Measurements from ENCODE around the gene AJAP1.
"Not testable (repeated sequence)": the region's sequence is repeated elsewhere in the genome, so short reads cannot be mapped to it uniquely, and the experiment has no call there.

AJAP1 gene, protein sequence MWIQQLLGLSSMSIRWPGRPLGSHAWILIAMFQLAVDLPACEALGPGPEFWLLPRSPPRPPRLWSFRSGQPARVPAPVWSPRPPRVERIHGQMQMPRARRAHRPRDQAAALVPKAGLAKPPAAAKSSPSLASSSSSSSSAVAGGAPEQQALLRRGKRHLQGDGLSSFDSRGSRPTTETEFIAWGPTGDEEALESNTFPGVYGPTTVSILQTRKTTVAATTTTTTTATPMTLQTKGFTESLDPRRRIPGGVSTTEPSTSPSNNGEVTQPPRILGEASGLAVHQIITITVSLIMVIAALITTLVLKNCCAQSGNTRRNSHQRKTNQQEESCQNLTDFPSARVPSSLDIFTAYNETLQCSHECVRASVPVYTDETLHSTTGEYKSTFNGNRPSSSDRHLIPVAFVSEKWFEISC

DNA sequence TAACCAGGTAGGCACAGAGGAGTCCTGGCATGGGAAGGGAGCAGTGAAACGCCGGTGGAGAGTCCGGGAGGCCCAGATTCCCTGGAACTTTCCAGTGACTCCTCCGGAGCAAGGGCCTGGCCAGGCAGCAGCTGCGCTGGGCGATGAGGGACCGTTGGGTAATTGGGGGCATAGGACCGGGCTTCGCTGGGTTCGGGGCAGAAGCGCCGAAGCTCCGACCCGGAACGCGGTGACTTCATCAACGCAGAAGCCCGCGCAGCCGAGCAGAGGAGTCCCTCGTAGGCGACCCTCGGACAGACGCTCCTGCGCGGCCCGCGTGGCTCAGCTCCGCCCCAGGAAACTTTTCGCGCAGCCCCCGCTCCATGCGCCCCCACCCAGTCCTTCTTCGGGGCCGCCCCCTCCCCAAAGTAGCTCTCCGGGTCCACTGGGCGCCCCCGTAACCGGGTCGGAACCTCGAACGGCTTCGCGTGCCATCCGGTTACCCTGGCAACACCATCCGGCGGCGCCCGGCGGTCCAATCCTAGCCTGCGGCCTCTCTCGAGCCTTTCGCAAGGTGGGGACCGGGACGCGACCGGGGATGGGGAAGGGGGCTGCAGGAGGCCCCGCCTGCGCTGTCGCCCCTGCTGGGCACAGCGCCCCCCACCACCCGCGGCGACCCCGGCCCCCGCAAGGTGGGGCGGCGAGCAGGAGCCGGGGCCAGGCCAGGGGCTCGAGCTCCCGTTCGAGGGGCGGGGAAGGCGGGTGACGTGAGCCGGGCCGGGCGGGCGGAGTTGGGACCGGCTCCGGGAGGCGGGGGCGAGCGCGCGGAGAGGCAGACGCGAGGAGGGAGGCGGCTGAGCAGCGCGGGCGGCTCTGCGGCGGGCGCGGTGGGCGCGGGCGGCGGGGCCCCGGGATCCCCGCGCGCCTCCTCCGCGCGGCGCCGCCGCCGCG is at the start of gene AJAP1:
Gene AJAP1 (plus strand): TSS at position 814 of the 930 bp plus-strand sequence. CDS start 817 bp downstream, outside the sequence.
- DNase-seq (ENCODE audit: extremely low read depth in 1 of 2, low read depth in 1 of 2): no peak

DNA sequence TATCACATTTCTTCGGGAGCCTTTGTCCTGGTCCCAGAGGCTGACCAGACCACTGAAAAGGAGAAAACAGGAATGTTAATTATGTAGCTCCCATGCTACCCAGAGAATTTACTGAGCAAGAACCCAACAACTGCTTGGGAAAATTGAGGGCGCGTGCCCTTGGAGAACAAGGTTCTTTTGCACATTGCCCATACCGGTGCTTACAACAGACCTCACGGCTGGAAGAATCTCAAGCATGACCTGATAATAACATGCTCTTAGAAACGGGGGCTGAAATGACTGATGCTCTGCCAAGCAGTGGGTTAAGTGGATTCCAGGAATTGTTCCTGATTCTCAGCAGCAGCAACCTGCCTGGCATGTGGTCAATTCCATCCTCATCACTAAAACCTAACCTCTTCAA is 49.3 kb upstream of the AJAP1 start:
- no peak for DNase-seq (ENCODE audit: extremely low read depth in 1 of 2, low read depth in 1 of 2)

DNA sequence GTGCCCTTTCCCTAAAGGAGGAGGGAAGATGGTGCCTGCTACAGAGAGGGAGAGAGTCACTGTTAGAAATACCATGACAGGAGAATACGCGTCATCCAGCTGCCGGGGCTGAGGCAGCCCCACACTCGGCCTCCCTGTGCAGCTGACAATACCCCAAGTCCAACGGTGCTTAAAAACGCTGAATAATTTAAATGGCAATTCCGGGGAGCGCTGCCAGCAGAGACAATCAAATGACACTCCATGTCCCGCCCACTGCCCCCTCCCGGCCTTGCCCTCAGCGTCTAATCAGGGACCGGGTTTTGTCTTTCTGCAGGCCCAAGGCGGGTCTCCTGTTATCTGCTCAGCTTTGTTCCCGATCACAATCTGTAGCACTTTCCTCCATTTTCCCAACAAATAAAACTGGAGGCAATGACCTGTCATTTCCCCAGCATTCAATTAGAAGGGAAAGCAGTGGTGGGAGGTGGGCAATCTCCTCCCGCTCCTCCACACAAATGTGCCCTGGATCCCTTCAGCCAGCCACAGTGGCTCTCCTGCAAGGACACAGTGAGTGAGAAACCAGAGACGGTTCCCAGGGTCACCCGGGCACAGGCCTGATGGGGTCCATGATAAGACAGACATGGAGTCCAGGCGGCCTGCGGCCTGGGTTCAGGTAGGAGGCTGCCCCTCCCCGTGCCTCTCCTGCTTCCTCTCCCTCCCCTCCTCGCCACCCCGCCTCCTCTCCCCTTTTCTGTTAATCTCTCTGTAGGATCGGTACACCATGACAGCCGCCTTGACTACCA is 42.7 kb upstream of the AJAP1 start:
- no peak for DNase-seq (ENCODE audit: extremely low read depth in 1 of 2, low read depth in 1 of 2)

DNA sequence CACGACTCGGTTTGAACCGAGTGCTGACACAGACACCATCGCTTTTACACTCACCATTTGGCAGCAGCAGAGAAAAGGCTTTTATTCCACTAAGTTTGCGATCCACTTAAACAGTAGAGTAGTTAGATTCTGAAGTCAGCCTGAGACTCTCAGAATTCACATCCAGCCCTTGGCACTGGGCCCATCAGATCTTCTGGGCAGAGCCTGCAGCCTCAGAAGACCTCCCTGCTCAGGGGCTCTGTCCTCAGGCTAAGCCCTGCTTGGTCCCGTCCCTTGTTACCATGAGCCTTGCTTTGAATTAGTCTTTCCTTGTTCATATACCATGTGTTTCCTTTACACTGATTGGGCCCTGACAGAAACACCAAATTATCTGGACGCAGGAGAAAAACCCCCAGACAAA is 41.4 kb upstream of the AJAP1 start:
- DNase-seq (ENCODE audit: extremely low read depth in 1 of 2, low read depth in 1 of 2): no peak

DNA sequence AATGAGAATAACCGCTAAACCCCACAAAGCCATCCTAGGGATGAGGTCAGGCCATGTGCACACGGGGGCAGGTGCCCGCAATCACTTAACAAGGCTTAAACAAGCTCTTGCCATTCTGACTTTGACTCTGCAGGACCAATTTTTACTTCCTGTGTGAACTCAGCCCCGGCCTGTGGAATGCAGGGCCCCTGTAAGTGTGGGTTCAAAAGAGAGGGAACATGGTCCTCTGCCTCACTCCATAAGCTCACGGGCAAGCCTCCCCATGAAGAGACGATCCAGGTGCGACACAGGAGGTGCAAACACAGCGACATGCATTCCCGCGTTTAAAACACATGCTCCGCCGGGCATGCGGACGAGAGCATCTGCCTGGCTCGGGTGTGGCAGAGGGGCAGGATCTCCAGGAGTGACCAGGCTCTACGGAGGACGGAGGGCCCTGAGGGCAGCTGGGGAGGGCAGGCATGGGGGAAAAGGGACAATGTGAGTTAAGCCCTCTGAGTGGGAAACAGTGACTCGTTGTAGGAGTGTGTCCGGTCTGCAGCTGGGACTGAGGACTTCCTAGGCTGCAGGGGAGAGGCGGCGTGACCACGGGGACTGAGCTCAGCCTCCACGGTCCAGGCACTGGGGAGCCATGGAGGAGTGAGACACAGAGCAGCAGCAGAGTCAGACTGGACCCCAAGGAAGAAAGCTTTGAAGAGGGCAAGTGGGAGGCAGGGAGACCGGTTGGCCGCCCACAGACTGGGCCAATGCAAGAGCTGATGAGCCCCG is 40.6 kb upstream of the AJAP1 start:
- DNase-seq (ENCODE audit: extremely low read depth in 1 of 2, low read depth in 1 of 2): no peak

DNA sequence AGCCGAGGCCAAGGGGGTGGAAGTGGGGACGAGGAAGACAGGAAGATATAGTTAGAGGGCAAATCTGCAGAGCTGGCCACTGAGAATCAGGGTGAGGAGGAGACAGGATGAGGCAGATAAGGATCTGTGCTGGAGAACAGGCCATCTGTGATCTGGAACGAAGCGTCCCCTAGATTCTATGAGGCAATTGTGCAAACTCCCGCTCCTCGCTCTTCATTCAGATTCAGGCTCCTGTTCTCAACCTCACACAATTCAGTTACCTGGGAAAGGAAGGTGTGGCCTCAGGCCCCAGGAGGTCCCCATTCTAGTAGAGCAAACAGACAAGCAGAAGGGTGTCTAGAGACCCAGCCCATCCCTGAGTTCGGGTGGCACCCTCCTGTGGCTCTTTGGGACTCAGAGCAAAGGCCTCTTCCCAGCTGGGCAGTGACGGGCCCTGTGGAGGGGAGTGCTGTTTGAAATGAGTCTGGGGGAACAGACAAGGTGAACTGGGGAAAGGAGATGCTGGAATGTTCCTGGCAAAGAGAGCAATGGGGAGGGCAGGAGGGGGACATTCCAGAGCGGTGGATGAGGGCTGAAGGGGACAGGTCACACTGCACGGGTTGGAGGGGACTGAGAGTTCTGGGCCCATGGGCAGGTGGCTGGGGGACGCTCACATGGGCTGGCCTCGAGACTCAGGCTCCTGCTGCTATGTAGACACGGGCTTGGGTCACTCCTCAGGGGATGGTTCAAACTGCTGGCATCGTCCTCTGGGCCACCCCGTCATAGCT is 39.9 kb upstream of the AJAP1 start:
- DNase-seq (ENCODE audit: extremely low read depth in 1 of 2, low read depth in 1 of 2): no peak

DNA sequence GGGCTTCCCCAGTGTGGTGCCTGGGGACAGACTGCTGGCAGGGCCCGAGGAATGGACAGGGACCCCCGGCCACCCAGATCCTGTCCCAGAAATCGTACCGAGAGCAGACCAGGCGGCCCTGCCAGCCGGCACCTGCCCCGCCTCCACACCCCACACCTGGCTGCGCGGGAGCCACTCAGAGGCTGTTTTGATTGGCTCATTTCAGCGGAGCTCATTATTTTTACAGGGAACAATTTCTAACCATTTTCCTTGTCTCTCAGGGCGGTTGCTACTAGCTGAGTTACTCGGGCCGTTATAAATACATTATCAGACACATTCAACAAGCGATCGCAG is 39.3 kb upstream of the AJAP1 start:
- no peak for DNase-seq (ENCODE audit: extremely low read depth in 1 of 2, low read depth in 1 of 2)

DNA sequence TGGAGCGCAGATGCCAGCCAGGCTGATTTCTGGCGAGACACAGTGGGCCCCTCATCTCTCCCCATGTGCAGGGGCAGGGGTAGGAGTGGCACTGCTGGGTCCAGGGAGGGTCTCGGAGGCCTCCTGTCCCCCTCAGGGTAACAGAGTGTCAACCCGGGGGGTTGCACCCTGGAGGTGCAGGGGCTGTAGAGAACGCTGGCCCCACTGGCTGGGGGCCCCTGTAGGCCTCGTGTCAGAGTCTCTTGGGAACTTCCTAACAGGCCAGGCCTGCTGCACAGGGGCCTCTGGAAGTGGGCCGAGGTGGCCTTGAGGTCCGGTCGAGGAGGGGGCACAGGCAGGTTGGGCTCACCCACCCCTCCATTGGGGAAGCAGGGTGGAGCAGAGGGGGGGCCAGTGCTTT is 38.9 kb upstream of the AJAP1 start:
- no peak for DNase-seq (ENCODE audit: extremely low read depth in 1 of 2, low read depth in 1 of 2)

DNA sequence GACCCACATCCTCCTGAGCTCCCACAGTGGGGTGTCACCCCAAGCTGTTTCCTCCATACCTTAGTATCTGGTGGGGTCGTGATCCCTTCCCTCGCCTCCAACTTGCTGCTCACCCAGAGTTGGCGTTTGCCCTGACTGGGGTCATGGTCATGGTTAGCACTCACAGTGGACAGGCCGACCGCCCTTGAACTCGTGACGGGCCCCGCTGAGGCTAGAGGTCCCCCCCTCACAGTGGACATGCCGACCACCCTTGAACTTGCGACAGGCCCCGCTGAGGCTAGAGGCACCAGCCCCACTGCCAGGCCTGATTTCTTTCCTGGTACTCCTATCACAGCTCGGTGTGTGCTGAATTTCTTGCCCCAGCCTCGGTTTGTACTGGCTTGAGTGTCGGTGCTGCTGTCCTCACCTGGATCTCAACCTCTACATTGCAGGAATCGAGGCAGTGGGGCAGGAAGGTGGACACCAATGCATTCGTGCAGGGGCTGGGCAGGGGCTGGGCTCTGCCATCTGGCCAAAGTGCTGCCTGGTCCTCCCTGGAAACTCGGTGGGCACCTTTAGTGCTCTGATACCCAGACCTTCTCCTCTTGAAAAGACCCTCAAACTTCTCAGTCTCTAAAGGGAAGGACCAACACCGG is 37.5 kb upstream of the AJAP1 start:
- no peak for DNase-seq (ENCODE audit: extremely low read depth in 1 of 2, low read depth in 1 of 2)

DNA sequence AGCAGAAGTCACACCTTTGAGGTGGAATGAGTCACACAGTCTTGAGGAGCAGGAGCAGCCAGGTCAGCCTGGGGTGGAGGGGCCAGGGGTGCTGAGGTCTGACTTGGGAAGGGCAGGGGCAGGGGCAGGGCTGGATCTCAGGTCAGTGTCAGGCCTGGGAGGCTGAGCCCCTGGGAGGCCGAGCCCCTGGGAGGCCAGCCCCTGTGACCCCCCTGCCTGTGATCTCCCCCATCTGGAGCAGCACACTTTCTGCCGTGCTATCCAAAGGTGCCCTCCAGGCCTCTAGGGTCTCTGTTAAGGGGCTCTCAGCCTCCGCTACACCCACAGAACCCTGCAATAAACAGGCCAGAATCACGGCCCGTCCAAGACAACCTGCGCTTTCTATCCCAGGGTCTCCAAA is 36.9 kb upstream of the AJAP1 start:
- no peak for DNase-seq (ENCODE audit: extremely low read depth in 1 of 2, low read depth in 1 of 2)

DNA sequence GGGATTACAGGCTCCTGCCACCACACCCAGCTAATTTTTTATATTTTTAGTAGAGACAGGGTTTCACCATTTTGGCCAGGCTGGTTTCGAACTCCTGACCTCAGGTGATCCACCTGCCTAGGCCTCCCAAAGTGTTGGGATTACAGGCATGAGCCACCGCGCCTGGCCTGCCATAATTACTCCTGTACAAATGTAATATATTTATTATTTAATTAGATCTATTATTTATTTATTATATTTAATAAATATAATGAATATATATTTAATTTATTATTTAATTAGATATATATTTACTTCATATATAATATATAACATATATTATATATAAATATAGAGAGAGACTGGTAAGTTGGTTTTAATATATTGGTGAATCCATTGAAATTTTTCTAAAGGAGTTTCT is 35.6 kb upstream of the AJAP1 start:
- DNase-seq (ENCODE audit: extremely low read depth in 1 of 2, low read depth in 1 of 2): not testable (repeated sequence)

DNA sequence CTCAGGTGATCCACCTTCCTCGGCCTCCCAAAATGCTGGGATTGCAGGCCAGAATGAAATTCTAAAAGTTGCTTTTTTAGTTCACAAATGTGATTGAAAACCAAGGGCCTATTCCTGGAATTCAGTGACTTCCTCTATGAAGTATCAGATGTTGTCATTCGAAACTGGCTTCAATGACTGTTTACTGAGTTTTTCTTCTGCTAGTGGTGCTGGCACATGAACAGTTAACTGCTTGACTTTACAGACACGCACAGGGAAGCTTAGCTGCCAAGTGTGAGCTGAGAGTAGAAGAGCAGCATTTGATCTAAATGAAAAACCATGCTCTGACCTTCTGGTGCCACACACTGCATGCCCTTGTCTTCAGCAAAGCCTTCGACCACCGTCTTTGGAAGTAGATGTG is 32.8 kb upstream of the AJAP1 start:
- no peak for DNase-seq (ENCODE audit: extremely low read depth in 1 of 2, low read depth in 1 of 2)

DNA sequence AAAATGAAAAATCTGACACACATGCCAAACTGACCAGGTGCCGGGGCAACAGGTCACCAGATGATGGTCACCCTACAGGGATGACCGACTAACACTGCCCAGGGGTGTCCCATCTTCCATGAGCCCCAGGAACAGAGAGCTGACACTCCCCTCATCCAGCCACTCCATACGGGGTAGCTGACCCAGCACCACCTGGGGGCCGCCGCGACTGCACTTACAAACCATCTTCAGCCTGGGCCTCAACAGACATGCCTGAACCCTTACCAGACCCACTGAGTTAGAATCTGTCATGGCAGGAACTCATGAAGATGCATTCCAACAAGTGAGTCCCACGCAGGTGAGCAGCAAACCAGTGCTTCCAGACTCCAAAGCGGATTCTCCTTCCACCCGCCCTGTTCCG is 31.6 kb upstream of the AJAP1 start:
- DNase-seq (ENCODE audit: extremely low read depth in 1 of 2, low read depth in 1 of 2): no peak

DNA sequence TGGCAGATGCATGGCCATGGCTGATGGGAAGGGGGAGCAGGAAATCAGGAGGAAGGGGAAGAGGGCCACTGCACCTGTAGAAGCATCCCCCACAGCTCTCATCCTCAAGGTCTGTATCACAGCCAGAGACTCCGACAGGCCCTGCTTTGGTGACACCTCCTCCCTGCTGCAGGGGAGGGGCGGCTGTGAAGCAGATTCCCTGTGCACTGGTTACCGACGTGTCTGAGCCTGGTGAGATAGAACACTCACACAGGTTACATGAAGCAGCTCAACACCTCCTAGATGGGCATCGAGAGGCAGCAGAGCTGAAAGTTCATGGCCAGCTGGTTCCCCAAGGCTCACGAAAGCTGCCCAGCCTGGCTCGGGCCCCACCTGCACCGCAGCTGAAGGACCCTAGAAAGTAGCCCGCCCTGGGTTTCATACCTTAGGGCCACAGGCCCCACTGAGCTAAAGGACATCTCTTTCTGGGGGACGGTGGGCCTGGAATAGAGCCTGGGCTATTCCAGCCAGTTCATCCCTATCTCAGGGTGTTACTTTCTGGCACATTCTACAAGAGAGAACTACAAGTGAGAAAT is 30.2 kb upstream of the AJAP1 start:
- DNase-seq (ENCODE audit: extremely low read depth in 1 of 2, low read depth in 1 of 2): no peak

DNA sequence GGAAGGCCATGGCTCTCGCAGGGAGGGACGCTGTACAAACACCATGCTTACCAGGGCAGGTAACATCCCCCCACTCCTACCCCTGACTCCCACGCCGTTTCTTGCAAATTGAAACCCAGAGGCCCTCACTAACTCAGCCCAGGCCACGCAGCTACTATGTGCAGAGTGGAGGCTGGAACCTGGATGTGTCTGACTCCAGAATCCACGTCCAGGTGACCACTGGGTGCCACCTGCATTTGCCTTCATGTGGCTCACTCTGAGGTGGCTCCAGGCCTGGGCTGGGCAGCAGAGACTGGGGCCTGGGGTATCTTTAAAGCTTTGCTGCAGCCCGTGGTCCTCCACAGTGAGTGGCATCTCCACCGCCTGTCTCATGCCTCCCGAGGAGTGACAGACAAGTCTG is 29.6 kb upstream of the AJAP1 start:
- no peak for DNase-seq (ENCODE audit: extremely low read depth in 1 of 2, low read depth in 1 of 2)

DNA sequence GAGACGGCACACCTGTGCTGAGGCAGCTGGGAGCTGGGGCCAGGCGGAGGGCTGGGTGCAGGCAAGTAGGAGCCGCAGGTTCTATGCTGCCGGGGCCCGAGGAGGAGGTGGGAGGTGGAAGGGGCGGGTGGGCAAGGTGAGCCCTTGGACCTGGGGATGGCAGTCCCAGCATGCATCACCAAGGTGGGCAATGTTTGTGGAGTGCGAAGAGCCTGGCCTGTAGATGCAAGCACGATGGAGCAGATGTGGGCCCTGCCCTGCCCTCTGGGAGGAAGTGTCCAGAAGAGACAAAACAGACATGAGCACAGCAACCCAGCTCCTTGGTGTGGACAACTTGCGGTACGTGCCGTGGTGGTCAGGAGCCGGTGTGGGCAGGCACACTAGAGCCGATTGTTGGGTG is 28.3 kb upstream of the AJAP1 start:
- no peak for DNase-seq (ENCODE audit: extremely low read depth in 1 of 2, low read depth in 1 of 2)

DNA sequence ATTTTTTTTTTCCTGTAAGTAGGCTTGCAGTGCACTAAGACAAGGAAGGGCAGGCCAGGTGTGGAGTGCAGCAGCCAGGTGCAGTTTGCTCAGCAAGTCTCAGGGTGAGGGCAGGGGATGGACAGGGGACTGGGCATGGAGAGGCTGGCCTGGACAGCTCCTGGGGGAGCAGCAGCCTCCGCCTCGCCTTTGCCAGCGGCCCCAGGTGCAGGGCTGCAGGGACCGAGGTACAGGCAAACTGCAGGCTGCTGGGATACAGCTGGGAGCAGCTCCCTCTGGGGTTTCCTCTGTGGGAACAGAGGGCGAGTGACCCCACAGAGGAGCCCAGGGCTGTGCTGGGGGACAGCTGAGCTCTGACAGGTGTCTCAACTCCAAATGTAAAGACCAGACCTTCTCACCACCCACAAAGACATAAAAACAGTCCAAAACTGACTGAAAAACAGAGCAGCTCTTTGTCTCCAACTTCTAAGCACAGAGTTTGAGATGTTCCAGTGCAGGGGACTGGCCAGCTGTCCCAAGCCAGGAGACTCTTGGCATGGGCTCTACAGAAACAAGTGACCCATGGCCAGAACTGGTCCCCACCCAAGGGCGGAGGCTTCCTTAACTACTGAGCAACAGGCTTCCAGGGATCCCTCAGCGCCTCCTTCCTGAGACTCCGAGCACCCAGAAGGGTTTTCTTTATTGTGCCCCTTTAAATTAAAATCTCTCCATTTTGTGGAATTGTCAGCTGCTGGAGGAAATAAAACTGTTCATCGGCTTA is 27.7 kb upstream of the AJAP1 start:
- DNase-seq (ENCODE audit: extremely low read depth in 1 of 2, low read depth in 1 of 2): no peak

DNA sequence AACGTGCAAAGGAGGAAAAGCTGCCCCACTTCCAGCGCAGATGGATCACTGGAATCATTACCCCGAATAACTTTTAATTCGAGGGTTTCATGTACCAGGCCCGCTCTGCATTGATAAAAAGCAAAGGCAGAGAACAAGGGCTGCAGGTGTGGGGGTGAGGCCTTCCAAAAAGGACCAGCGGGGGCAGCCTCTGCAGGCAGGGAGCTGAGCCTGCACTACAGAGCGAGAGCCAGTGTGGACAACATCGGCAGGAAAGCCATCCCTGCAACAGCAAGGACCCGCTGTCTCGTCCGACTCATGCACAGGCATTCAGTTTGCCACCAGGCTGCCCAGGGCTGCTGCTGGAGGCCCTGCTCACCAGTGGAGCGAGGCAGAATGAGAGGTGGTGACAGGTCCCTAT is 27.1 kb upstream of the AJAP1 start:
- DNase-seq (ENCODE audit: extremely low read depth in 1 of 2, low read depth in 1 of 2): no peak
